ENCODE results near the gene MXD4.
"Not testable (repeated sequence)": the region's sequence is repeated elsewhere in the genome, so short reads cannot be mapped to it uniquely, and the experiment has no call there.

Gene MXD4

DNA sequence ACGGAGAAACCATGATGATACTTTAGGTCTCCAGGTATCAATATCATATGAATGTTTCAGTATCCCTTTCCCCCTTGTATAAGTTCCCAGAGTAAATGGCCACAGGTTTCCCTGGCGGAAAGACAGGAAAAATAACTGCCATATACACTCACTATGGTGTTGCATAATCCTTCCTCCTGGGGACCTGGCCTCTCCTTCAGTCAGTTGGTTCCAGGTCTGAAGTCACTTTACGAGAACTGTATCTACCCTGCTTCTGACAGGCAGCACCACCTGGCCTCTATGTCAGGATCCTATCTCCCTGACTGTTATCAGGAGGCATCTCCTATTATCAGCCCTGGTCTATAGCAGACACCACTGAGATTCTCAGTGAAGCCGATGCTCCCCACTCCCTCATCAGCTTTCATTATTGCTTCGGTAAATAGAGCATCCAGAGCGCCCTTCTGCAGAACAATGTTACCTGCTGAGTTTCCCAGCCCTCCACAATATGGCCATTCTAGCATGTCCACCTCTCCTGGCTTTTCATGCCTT lies 42.6 kb downstream of the MXD4 start:
- no peak for DNase-seq (ENCODE audit: low spot score)

DNA sequence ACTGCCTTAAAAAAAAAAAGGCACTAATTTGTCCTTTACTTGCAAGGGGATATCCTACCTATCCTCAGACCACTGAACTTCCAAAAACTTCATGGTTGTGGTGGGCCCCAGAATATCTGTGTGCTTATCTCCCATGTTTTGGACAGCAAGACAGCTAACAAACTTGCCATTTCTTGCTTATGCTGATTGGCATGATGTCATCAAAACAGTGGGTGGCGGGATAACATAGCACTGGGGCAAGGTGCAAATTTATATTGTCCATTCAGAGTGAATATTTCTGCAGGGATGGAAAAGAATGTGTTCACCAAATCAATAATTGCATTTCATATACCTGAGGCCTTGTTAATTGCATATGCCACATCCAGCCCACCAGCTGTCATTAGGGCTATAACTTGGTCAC lies 43.5 kb downstream of the MXD4 start:
- no peak for DNase-seq (ENCODE audit: low spot score)

DNA sequence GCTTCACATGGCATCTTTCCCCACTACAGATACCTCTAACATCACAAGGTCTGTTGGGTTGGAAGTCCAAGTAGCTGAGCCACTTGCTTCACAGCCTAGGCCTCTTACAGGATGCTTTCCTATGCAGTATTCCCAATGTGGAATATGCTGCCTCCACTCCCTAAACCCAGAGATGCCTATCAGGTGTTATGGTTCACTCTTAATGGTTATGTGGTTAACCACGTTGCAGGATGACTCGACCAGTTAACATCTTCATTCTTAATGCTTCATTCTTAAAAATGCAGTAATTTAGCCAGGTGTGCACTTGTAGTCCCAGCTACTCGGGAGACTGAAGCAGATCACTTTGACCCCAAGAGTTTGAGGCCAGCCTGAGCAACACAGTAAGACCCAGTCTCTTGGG lies 44.2 kb downstream of the MXD4 start:
- DNase-seq (ENCODE audit: low spot score) = peak; percentile 27

DNA sequence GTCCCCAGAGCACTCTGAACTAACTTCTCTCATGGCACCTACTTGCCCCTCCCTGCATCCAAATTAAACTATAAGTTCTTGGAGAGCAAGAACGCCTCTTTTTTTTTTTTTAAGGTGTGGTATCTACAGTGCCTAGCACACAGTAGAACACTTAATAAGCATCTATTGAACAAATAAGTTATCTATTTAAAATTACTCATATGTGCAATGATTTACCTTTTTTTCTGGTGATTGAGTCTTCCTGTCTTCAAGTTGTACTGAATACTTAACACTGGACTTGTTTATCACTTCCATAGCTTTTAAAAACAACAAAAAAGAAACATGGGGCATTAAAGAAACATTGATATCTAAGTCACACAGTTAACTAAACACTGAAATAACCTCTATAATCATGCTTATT lies 49.1 kb downstream of the MXD4 start:
- no peak for DNase-seq (ENCODE audit: low spot score)

DNA sequence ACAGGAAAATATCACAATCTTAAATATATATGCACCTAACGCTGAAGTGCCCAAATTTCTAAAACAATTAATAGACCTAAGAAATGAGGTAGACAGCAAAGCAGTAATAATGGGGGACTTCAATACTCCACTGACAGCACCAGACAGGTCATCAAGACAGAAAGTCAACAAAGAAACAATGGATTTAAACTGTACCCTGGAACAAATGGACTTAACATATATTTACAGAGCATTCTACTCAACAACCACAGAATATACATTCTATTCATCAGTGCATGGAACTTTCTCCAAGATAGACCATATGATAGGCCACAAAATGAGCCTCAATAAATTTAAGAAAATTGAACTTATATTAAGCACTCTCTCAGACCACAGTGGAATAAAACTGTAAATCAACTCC lies 59.1 kb downstream of the MXD4 start:
- not testable (repeated sequence) for DNase-seq (ENCODE audit: low spot score)

Measured in LoVo (cell line).